ENCODE measurements around the gene PHLDB3. TPM values are rescaled to one million over a fixed set of nuclear protein-coding genes. Genes with fewer than 3 reads are reported as not detected.

PHLDB3 gene
- total RNA-seq, 1 experiment from 2014 or later = 8.5 TPM

GRCh38 chr19:43522929-43523328 is 18.4 kb upstream of the PHLDB3 start:
- H3K4me3 Mint-ChIP-seq = no peak overlapping the region

More at GRCh38 chr19:43522929-43523328, 18.4 kb upstream of the PHLDB3 start:
- Histone ChIP-seq H2AK5ac (ENCODE audit: insufficient read length, low read length) (no peak overlapping the region), H3K4me1 (ENCODE audit: insufficient read depth, low read length) (no peaks in the 10 kb centered on the region), H3K79me1 (ENCODE audit: insufficient read depth, low read depth, low read length, poor library complexity, severe bottlenecking) (no peaks in the 10 kb centered on the region), H3K23ac (ENCODE audit: insufficient read length, low read depth, low read length) (no peak overlapping the region), H4K5ac (ENCODE audit: insufficient read length, low read depth, low read length) (no peak overlapping the region), H3K4ac (ENCODE audit: low read depth, low read length) (no peak overlapping the region), H2BK120ac (ENCODE audit: low read depth, low read length, poor library complexity, severe bottlenecking) (no peak overlapping the region), H3K4me2 (ENCODE audit: insufficient read depth, insufficient read length, low read length) (no peak overlapping the region), H3K23me2 (ENCODE audit: insufficient read length, low read depth, low read length, poor library complexity, severe bottlenecking) (peaks cover 22% of the 10 kb centered on the region), H3T11ph (ENCODE audit: low read length) (no peak overlapping the region), H2BK20ac (ENCODE audit: low read depth, low read length, poor library complexity, severe bottlenecking) (no peak overlapping the region), H2BK12ac (ENCODE audit: insufficient read length, low read depth, low read length) (no peak overlapping the region), H2BK15ac (ENCODE audit: low read depth, low read length) (no peak overlapping the region), H3K9ac (ENCODE audit: extremely low read depth, insufficient read length, low read length) (no peak overlapping the region), H3K14ac (ENCODE audit: insufficient read depth, low read length) (no peak overlapping the region), H3K9me3 (ENCODE audit: control insufficient read depth, low read depth, low read length) (no peaks in the 10 kb centered on the region), H4K91ac (ENCODE audit: insufficient read length, low read depth, low read length) (no peak overlapping the region), H3K18ac (ENCODE audit: insufficient read length, low read depth, low read length) (no peak overlapping the region), H2BK5ac (ENCODE audit: insufficient read length, low read length) (no peak overlapping the region), H3K56ac (ENCODE audit: insufficient read length, low read depth, low read length) (no peak overlapping the region), H3K27ac (ENCODE audit: insufficient read length, low read depth, low read length) (no peak overlapping the region), H3K79me2 (ENCODE audit: insufficient read depth, low read length) (no peaks in the 10 kb centered on the region), H4K8ac (replicated peaks; ENCODE audit: insufficient read length, low read depth, low read length) (no peak overlapping the region), H4K20me1 (ENCODE audit: control insufficient read depth, insufficient read depth, insufficient read length) (peaks cover 4% of the 10 kb centered on the region), H3K27me3 (ENCODE audit: insufficient read depth, low read length) (peaks cover 3% of the 10 kb centered on the region; the same call in 1 of the 2 replicates), H2AFZ (ENCODE audit: low read length) (no peak overlapping the region)
- no peak for TF ChIP-seq CTCF (conservative IDR thresholded peaks at IDR 0.05)
- no peaks in the 10 kb centered on the region for H3K9me3 Mint-ChIP-seq
- H3K27ac Mint-ChIP-seq = no peak overlapping the region
- no peaks in the 10 kb centered on the region for H3K36me3 Mint-ChIP-seq (ENCODE audit: insufficient read depth in 1 of 3, low read depth in 3 of 3)
- H3K27me3 Mint-ChIP-seq (ENCODE audit: low read depth) = peaks cover 21% of the 10 kb centered on the region
- H3K4me1 Mint-ChIP-seq = peaks cover 18 to 24% of the 10 kb centered on the region in 2 experiments
- no peak for DNase-seq
- no CpG with 5 or more reads among the region's 5 CpGs for WGBS (ENCODE audit: extremely low coverage, insufficient read length, low lambda C conversion rate)
